KG1 (cell line): ENCODE measurements around the gene RPL9.
A peak's percentile ranks its signal among the peaks of the same experiment; 100 is the strongest.
"Not testable (repeated sequence)": the region's sequence is repeated elsewhere in the genome, so short reads cannot be mapped to it uniquely, and the experiment has no call there.

Source experiments
- DNase-seq: peaks from one replicate; lab custom pipeline; 2025; lab: John Stamatoyannopoulos, UW

RPL9 gene

DNA sequence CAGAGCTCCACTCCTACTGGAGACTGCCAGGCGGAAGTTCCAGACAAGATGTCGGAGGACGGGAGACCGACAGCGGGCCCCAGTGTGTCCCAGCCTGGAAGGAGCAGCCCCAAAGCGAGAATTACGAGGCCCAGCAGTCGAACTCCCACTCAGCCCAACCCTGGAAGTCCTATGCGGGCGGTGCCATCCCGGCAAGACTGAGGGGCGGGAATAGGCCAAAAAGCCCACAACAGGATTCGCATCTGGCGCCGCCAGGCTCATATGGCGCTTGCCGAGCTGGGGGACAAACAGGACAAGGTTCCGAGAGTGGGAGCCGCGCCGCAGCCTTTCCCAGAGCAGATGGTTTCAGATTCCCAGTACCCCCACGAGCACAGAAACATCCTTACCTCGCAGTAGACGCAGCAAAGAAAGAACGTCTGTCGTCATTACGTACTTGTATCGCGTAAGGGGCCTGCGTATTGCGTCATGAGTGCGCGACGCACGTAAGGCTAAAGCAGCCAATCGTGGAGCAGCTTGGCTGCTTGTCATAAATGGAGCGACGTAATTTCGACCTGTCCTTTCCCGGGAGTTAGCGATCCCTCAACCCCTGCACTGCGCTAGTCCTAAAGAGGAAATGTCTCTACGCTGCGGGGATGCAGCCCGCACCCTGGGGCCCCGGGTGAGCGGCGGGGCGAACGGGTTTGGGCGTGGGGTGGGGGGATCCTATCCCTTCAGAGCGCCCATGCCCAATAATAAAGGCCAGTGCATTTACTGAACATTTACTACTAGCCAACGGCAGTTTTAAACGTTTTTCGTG, at the start of gene RPL9, which contains the start of gene LIAS:
RPL9 (minus strand) TSS at position 418 of the 796 bp plus-strand sequence. CDS start 483 bp downstream, outside the sequence.
LIAS (plus strand) TSS at position 552 of the 796 bp plus-strand sequence; CDS start at position 614, 62 bp downstream.
- DNase-seq: peak; percentile 95

DNA sequence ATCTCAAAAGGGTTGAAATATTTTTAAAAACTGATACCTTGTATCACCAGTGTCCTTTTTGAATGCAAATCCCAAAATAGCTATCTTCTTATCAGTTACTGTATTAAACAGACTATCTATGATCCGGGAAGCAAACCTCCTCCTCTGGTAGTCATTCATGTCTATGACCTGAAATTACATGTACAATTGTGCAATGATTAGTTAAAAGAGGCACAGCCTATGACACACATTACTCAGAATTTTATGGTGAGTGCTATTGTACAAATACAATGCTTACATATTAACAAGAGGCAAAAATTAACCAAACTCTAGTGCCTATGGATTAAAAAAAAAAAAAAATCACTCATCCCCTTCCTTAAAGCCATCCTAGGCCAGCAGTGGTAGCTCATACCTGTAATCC, 46.9 kb upstream of the RPL9 start:
- no peak for DNase-seq

DNA sequence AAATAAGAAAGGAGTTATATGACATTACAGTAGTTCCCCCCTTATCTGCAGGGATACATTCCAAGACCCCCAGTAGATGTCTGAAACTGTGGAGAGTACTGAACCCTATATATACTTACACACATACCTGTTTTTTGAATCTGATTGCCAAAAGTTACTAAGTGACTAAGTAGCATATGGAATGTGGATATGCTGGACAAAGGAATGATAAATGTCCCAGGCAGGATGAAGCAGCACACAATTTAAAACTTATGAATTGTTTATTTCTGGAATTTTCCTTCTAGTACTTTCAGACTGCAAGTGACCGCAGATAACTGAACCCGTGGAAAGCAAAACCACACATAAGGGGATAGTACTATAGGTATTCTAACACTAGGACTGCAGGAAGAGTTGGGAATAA, 45.8 kb upstream of the RPL9 start:
- DNase-seq: no peak

DNA sequence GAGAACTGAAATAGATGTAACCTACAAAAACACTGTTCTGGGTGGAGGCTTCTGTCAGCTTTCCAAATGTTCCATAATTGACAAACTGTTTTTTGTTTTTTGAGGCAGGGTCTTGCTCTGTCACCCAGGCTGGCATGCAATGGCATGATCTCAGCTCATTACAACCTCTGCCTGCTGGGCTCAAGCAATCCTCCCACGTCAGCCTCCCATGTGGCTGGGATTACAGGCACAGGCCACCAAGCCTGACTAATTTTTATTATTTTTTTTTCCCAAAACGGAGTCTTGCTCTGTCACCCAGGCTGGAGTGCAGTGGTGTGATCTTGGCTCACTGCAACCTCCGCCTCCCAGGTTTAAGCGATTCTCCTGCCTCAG, 43.9 kb upstream of the RPL9 start:
- DNase-seq: not testable (repeated sequence)

DNA sequence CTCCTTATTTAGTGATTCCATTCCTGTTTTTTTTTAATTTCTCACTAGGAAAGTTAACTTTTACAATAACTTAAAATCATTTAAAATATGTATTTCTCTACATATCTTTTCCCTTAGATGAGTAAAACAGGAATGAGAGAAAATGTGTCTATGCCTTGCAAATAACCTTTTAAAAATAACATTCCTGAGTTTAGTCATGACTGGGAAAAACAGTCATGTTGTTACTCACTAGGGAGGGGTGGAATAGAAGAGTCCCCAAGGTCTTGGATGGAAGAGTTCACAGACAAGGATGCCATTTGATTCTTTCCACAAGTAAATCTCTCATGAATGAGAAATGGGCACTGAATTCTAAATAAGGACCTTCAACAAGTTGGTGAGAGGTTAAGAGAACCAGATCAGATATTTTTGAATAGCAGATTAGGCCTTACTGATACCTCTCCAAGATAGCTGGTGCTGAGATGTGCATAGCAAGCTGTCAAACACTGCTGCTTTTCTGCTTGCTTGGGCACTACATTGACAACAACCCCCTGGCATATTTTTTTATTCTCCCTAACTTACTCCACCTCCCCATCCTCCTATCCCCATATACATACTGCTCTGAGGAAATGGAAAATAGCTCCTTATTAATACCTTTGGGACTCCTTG, 43.4 kb upstream of the RPL9 start:
- no peak for DNase-seq

DNA sequence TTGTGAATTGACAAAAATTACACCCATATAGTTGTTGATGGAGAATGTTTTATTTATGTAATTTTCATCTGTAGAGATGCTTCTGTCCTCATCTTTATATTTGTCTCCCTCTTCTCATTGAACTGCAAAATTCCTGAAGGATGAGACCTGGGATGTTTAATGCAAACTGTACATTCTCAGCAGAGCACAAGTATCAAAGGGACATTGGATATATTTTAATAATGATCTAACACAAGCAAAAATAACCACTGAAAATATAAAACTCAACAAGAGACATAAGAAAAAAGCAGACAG, 40.0 kb upstream of the RPL9 start:
- DNase-seq: no peak

DNA sequence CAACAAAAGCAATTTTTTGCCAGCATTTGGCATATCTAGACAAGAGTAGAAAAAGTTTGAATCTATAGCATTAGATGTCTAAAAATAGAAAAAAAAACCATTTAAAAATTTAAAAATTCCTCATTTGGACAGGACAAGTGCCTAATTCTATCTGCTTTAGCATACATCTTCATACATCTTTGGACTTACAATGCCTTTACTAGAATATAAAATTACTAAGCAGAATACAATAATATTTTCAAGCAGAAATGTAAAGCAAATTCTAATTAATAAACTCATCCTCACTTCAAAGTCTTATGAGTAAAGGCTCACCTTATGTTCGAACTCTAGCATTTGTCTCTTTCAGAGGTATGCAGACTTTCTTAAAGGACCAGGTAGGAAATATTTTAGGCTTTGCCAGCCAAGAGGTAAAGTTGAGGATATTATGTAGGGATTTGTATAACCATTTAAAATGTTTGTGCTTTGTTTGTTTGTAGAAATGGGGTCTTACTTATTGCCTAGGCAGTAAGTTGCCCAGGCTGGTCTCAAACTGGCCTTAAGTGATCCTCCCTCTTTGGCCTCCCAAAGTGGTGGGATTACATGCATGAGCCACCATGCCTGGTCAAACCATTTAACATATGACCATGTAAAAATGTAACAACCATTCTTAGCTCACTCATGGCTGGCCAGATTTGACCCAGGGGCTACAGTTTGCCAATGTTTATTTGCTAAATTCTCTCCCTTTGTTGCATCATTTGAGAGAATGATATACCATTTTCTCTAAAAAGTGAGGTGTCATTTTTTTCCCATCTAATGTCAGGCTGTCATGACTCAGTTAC, 39.4 kb upstream of the RPL9 start:
- DNase-seq: no peak

DNA sequence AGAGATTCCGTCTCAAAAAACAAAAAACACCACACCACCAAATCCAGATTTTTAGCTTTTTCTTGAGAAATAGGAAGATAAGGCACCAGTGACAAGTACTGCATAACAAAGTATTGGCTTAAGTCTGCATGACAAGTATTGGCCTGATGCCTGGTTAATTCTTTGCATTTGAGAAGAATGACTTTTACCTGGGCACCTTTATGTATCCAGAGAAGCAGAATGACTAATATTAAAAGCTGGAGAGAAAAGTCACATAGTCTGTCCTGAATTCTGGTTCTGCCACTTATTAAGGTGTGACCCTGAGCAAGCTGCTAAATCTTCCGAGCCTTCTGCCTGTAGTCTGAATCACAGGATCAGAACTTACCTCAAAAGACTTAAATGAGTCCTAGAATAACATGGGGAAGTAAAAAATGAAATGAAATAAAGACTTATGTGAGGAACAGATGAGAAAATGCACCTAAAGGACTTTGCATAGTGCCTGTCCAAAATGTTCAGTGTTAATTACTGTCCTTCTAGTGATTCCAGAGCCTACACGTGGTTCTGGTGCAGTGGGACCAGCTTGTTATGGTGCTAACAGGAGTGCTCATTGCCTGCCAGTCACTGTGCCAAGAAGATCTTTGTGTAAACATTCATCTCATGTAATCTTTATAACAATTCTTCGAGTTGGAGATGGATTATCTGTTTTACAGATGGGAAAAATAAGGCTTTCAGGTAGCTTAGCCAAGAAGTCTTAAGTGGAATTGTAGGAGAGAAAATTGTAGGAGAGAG, 36.9 kb upstream of the RPL9 start:
- DNase-seq: no peak

DNA sequence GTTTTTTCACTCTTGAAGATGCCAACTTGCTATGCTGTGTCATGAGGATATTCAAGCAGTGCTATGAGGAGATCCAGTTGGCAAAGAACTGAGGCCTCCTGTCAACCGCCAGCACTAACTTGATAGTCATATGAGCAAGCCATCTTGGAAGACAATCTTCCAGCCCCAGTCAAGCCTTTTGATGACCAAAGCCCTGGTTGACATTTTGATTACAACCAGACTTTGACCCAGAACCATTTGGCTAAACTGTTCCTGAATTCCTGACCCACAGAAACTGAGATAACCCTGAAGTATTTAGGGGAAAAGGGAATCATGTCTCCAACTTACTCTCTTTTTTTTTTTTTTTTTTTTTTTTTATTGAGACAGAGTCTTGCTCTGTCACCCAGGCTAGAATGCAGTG, 35.6 kb upstream of the RPL9 start:
- DNase-seq: no peak

DNA sequence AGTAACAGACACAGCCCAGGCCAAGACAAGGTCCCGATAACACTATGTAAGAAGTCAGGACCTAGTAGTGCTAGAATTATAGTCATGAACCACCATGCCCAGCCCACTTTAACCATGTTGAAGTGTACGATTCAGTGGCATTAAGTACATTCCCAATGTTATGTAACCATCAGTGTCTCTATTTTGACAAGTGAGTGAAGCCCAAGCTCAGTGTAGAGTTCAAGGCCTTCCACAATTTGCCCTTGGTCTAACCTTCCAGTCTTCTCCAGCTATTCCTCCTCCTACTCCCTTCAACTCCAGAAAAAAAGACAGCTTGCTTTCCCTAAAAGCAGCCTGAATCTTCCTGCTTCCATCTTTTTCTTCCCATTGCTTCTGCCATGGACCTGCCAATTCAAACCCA, 31.6 kb upstream of the RPL9 start:
- no peak for DNase-seq

DNA sequence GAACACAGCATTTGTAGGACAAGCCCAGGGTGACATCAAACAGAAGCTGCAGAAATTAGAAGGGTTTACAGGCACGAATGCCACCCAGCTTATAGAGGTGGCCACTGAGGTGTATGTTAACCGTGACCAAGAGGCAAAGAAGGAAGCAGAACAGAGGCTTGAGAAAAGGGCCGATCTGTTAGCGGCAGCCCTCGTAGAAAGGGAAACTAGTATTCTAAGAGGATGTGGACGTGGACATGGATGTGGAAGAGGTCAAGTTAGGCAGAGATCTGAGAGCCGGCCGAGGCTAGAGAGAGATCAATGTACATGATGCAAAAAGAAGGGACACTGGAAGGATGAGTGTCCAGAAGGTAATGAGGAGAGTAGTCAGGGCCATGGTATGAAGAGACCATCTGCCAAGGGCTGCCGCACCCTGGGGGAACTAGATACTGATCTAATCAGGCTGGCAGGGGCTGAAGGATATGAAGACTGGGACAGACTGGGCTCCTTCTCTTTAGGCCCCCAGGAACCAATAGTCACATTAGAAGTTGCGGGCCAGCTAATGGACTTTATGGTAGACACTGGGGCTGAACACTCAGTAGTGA, 27.6 kb upstream of the RPL9 start:
- DNase-seq: no peak

DNA sequence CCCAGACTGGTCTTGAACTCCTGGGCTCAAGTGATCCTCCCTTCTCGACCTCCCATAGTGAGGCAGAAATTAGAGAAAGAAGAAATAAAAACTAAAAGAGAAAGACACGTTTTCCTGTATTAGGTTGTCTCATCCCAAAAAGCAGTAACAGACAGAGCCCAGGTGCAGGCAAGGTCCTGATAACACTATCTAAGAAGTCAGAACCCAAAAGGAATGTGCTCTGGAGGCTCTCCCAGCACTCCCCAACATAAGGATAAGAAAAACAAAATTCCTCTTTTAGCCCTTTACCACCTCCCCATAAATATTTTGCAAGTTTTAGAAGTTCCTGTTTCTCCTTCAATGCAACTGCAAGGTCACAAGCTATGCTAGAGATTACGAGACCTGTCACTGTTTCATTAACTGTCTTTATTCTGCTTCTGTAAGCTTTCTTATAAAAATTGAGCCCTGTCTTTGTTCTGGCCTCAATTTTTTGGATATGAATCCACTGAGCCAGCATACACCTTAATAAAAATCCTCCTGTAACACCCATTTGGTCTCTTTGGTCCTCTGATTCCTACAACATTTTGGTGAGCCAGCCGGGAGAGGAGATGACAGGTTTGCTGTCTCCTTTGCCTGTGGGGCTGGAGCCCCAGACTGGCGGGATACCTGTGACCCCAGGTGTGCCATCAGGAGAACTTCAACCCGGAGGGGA, 26.0 kb upstream of the RPL9 start:
- no peak for DNase-seq

DNA sequence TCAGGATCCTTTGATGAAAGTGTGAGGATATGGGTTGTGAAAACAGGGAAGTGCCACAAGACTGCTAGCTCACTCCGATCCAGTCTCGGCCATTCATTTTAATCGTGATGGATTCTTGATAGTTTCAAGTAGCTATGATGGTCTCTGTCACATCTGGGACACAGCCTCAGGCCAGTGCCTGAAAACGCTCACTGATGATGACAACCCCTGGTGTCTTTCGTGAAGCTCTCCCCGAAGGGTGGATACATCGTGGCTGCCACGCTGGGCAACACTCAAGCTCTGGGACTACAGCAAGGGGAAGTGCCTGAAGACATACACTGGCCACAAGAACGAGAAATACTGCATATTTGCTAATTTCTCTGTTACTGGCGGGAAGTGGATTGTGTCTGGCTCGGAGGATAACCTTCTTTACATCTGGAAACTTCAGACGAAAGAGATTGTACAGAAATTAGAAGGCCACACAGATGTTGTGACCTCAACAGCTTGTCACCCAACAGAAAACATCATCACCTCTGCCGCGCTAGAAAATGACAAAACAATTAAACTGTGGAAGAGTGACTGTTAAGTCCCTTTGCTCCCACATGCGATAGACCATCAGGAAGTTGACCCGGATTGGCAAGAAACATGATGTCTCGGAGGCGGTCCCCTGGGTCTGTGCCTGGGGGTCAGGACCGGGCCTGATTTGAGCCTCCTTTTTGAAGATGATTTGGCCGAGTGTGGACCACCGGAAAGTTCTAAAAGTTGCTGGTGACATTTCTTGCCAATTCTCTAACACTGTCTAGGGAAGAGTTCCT, 22.4 kb upstream of the RPL9 start:
- DNase-seq: no peak

DNA sequence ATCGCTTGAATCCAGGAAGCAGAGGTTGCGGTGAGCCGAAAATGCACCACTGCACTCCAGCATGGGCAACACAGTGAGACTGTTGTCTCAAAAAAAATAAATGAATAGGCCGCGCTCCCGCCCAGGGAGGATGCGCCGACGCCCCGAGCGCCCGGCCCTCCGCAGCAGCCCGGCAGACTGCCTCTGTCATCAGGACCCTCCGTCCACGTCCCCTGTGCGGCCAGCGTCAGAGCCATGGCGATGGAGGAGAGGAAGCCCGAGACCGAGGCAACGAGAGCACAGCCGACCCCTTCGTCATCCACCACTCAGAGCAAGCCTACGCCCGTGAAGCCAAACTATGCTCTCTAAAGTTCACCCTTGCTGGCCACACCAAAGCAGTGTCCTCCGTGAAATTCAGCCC, 21.5 kb upstream of the RPL9 start:
- DNase-seq: no peak

DNA sequence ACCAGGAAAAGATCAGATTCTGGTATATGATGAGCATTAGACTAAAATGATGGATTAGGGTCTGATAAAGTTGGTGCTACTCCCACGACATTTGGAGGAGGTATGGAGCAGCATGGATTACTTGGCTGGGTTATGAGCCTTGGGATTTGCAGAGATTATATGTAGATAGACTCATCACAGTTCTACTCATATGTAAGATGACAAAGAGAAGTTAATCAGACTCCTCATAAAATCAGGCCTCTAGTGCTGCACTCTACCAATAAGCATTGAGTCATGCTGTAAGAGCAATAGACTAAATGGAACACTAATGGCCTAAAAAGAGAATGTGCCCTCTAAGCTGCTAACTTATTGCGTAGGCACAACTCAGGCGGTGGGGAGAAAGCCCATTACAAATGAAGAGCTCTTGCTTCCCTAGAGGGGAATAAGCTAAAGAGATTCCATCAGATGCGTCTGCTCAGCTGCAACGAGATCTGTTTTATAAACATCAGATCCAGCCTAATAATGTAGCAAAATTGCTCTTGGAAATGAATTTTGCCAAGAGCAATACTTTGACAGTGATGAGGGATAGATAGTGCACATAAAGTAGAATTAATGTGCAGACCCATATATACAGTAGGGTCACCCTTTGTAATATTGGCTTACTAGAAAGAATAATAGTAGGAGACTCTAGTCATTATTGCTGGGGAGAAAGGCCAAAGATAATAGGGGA, 17.6 kb upstream of the RPL9 start:
- DNase-seq: no peak

DNA sequence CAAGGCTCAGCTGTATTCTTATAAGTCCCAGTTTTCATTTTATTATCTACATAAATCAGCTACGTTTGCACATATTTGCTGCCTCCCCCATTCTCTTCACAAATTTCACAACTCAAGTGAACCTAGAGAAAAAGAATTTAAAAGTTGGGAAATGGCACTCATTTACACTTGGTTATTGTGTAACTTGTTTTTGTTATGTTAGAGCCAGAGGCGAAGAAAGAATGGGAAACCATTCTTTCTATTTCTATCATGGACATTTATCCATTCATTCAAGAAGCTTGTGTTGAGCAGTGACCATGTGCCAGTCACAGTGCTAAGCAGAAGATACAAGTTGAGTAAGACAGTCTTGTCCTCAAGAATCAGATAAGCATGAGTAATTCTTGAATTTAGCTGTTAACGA, 13.7 kb upstream of the RPL9 start:
- no peak for DNase-seq

DNA sequence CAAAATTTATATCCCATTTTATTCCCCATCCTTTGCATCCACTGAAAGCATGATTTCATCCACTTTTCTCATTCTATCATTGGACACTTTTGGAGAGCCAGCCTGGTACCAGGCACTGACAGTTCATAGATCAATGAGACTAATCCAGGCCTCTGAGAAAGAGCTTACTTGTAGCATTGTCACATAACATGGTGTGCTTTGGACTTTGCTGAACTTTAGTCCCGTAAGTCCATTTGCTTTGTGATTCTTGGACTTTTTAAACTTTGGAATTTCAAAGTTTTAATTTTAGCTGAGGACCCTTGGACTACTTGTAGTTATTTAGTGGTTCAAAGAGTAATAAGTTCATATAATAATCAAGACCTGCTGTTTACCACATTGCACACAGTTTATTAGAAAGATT, 11.7 kb upstream of the RPL9 start:
- no peak for DNase-seq

DNA sequence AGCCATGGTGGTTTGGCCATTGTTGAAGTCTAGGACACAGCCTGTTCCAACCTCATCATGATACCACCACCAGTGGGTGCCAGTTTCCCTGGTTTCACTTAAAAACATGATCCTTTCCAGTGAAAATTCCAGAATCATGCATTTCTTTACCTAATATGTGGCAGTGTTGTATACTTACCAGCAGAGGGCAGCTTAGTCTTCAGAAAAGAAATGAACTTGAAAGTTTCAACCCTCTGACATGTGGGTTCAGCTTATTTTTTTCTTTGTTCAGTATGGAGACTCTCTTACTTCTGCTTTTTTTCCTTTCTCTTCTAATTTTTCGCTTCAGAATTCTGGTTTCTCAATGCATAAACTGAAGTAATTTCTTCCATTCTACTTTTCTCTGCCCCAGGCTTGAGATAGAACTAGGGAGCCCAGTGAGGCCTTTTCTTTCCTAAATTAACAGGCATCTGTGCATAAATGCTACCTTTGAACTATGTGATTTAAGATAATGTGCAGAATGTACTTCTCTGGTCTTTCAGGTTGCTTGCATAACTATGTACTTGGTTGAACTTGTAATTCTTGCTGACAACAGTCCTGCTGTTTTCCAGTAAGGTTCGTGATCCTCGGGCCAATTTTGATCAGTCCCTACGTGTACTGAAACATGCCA, 10.8 kb upstream of the RPL9 start:
- DNase-seq: peak; percentile 45

DNA sequence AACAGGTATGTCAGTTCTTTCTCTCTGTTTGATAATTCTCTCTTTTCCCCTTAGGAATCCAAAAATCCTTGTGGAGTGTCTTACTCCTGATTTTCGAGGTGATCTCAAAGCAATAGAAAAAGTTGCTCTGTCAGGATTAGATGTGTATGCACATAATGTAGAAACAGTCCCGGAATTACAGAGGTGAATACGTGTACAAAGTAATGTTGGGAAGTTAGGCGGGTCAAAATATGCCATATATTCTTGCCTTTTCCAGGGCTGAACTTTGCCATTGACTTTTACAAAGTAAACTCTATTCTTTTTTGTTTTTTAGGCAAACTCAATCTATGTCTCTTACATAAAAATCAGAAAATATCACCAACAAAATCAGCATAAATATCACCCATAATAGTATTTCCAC, 8.7 kb upstream of the RPL9 start:
- no peak for DNase-seq
